CMK (cell line): ENCODE data around the gene LRRC38.

Experiments
- DNase-seq: peaks from one replicate; pipeline ENCODE4 v3.0.0-alpha.2; 2010; ENCODE audit warnings: low read depth

The LRRC38 gene

DNA sequence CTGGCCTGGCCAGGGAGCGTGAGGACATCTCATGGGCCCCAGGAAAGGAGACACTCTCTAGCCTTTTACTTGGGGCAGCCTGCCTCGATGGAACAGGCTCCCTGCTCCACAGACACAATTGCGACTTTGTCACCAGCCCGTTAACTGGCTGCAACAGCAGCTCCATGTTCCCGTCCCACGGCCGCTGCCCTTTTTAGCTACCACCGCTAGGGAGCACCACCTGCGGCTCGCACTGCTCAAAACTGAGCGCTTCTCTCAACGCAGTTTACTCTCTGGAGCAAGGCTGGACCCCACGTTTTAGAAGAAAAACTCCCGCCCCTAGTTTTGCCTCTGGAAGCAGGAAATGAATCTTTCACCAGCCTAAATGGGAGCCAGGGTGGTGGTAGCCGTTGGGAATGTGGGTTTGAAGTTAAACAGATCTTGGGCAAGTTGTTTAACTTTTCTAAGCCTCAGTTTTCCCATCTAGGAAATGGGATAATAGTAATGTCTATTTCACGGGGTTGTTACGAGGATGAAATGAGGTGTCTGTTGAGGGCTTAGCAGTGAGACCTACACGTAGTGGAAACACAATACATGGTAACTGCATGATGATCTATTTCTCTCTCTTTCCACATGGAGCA, 3.5 kb upstream of the LRRC38 start:
- DNase-seq = no peak

DNA sequence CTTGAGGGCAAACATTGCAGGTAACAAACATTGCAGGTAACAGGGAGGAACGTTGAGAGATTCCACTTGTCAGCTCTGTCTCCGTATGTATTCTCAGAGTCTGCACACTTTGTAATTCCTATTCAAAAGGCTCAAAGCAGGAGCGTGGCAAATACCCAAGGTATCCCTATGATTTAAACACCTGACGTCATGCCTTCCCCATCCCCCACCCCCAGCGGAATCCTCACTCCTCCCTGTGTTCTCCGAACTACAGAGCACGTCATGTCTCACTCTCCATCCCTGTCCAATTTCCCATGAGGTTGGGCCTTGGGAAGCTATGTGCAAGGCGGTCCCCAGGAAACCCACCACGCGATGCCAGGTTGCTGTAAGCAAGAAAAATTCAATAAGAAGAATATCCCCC, 2.8 kb upstream of the LRRC38 start:
- no peak for DNase-seq

DNA sequence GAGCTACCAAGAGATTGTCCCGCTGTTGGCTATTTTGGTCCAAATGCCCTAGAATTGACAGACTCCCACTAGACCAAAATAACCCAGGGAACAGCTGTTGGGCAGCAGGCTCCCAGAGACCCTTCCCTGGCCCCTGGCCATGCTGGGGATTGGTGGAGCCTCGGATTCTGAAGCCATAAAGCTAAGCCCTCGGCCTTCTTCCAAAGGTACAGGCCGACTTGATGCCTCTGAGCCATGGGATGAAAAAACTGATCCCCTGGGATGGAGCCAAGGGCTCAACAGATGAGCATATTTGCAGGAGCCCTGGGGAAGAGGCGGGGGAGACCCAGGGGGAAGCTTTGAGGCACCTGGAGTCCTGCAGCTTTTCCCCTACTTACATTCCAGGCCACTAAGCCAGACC, 1.0 kb upstream of the LRRC38 start:
- no peak for DNase-seq

DNA sequence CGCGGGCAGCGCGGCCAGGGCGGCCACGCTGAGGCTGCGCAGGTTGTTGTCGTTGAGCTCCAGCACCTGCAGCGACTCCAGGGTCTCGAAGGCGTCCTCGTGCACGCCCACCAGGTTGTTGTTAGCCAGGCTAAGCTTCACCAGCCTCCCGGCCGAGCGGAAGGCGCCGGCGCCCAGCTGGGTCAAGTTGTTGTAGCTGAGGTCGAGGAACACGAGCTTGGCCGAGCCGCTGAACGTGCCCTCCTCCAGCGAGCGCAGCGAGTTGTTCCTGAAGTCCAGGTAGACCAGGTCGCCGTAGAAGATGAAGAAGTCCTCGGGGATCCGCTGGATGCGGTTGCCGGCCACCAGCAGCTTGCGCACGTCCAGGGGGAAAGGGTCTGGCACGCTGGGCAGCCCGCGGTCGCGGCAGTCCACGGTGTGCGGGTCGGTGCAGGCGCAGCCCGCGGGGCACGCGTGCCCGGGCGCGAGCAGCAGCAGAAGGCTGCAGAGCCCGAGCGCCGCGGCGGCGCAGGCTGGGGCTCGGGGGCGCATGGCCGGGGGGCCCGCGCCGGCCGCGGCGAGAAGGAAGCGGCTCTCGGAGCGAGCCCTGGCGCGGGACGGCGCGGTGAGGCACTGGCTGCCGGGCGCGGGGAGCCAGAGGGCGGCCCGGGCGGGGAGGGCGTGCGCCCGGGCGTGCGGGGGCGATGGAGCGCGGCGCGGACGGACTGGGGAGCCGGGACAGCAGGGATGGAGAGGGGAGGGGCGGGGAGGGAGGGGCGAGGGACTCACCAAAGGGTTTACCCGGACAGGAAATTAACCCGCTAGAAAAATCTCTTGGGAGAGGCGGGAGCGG, 524 bp downstream of the LRRC38 start:
- no peak for DNase-seq

DNA sequence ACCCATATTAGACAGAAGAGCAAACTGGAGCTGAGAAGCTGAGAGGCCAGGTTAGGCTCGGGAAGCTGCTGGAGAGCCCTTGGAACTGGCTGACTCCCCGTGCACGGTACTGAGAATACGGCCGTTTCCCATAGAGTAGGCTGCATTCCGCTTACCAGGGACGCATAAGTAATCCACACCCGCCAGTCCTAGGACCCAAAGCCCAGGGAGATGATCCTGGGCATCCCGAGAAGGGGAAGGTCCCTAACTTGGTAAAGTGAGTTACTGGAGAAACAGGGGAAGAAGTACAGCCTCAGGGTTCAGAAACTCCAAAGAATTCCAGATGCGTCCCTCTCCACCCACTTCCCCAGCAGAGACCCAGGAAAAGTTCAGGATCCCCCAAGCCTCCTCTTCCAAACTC, 1.3 kb downstream of the LRRC38 start:
- no peak for DNase-seq

DNA sequence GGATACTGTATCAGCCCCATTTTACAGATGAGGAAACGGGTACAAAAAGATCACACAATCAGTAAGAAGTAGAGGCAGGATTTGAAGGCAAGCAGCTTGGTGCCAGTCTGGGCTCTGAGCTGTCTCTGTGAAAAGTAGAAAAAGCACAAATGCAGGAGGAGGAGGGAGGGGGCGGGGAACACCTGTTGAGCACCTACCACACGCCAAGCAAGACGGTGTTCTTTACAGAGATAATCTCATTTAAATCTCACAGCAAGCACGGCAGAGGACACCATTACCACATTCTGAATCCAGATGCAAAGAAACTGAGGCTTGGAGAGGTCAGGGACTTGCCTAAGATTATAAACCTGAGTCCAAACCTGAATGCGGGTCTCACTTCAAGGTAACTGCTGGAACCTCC, 3.3 kb downstream of the LRRC38 start:
- no peak for DNase-seq

DNA sequence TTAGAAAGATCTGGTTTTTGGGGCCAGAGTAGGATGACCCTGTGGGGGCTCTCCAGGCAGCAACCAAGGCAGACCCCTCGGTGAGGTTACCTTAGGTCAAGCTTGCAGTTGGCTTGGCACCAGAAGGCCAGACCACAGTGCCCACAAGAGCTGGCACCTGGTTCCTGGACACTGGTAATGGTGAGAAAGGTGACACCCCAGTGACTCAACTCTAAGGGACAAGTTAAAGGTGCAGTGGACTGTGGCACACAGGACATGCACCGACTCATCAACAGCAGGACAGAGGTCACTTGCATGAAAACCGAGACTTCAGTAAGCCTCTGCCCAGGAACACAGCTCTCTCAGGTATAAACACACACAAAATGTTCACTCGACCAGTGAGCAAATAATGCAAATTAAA, 6.7 kb downstream of the LRRC38 start:
- DNase-seq = no peak

DNA sequence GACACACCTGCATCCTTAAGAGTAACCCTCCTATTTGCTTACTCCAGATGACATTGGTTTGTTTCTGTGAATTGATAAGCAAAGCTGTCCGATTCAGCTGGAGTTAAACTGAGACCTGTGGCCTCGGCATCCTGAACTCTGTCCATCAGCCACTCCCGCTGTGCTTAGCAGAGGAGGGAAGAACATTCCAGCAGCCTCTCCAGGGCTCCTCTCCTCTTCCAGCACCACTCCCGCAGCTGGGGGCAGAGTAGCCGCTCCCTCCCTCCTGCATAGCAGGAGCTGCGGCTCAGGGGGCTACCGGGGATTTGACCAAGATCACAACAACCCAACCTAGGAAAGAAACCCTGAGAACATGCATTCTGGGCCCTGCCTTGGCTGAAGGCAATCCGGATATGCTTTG, 8.8 kb downstream of the LRRC38 start:
- DNase-seq = no peak

DNA sequence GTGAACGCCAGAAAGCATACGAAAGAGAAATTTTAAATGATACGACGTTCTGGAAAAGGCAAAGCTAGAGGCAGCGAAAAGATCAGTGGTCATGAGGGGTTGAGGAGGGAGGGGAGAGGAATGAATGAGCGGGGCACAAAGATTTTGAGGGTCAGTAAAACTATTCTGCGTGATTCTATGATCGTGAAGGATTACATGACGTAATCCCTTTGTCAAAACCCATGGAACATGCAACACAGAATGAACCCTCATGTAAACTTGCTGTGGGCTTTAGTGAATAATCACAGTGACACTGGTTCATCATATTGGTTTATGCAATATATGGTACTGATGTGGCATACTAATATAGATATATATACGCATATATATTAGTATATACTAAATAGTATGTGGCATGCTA, 13.0 kb downstream of the LRRC38 start:
- DNase-seq = no peak

DNA sequence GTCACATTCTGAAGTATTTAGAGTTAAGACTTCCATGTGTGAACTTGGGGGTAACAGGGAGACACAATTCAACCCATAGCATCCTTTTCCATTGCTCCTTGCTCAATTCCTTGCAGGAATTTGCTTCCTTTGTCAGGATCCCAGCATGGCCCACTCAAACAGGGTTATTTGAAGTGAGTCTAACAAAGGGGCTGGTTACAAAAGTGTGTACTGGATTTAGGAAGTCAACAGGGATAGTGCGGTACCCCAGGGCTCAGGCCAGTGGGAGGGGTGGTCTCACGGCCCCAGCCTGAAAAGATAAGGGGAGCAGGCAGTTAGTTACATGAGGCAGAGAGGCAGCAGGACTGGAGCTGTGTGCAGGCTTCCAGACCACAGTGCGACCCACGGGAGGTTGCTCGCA, 14.4 kb downstream of the LRRC38 start:
- no peak for DNase-seq

DNA sequence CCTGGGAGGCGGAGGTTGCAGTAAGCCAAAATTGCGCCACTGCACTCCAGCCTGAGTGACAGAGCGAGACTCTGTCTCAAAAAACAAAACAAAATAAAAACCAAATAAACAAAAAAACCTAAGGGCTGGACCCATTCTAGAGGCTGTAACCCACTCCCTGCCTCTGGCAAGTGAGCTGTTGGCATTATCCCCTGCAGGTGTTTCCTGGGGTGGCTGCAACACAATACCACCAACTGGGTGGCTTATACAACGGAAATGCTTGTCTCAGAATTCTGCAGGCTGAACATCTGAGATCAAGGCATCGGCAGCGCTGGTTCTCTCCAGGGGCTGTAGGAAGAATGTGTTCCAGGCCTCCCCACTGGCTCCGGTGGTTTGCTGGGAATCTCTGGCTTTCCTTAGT, 15.2 kb downstream of the LRRC38 start:
- no peak for DNase-seq

DNA sequence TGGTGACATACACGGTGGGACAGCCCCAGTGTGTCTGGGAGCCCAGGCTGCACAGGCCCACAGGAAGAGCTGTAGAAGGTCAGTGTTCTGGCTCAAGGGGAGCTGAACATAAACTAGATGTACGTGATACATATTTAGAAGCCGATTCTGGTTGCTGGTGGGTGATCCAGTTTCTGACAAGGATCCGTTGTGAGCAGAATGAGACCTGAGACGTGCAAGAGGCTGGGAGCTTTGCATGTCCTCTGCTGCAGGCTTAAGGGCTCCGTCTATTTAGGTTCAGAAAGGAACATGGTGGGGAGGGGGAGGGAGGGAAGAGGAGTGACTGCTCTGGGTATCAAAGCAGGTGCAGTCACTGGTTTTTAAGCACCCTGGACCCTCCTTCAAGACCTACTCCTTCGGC, 18.6 kb downstream of the LRRC38 start:
- no peak for DNase-seq

DNA sequence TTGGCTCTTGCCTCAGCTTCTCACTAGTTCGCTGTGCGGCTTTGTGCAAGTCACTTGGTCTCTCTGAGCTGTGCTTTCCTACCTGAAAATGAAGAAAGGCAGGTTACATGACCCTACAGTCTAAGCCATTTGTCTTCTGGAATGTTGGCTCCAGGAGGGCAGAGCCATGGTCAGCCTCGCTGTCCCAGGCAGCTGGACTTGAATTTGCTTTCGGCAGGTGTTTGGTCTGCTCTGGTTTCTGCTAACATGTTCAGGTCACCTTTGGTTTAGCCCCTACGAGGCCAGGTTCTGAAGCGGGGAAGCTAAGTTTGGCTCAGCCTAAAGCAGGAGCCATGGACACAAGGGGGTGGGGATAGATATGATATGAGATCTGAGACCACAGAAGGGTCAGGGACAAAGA, 19.1 kb downstream of the LRRC38 start:
- no peak for DNase-seq

DNA sequence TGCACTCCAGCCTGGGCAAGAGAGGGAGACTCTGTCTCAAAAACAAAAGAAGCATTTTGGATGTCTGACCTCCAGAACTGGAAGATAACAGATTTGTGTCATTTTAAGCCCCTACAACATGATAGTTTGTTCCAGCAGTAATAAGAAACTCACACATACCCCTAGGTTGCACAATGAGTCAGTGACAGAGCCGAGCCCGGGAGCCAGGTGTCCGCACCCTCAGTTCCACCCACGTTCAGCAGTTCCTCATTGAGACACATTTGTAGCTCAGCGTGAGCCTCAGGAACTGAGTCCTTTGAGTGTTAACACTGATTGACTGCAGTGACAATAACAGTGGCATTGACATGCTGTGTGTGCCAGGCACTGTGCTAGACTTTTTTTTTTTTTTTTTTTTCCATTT, 19.8 kb downstream of the LRRC38 start:
- DNase-seq = no peak

DNA sequence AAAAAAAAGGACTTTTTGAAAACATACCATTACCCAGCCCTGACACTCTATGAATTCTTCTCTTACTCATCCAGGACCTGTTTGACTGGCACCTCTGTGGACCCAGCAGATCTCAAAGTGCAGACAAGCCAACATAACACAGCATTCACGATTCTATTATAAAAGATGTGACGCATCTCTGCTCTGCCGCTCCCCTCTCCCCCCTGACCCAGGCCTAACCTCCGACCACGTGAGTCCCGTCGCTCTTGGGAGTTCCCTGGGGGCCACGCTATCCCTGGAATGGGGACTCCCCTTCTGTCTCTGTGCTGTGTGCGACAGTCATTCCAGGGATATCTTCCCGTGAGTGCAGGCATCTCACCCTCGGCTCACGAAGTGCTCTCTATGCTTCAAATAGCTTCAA, 21.1 kb downstream of the LRRC38 start:
- DNase-seq = no peak

DNA sequence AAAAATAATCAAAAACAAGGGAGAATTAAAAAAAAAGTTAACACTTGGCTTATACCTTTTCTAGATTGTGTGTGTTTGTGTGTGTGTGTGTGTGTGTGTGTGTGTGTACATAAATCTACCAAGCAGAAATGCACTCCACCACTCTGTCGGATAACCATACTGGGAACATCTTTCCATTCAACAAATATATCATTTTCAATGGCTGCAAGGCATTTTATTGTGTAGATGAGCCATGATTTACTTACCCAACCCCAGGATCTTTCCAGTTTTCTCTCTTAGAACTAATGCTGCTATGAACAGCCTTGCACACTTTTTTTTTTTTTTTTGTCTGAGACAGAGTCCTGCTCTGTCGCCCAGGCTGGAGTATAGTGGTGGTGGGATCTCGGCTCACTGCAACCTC, 25.8 kb downstream of the LRRC38 start:
- DNase-seq = no peak

DNA sequence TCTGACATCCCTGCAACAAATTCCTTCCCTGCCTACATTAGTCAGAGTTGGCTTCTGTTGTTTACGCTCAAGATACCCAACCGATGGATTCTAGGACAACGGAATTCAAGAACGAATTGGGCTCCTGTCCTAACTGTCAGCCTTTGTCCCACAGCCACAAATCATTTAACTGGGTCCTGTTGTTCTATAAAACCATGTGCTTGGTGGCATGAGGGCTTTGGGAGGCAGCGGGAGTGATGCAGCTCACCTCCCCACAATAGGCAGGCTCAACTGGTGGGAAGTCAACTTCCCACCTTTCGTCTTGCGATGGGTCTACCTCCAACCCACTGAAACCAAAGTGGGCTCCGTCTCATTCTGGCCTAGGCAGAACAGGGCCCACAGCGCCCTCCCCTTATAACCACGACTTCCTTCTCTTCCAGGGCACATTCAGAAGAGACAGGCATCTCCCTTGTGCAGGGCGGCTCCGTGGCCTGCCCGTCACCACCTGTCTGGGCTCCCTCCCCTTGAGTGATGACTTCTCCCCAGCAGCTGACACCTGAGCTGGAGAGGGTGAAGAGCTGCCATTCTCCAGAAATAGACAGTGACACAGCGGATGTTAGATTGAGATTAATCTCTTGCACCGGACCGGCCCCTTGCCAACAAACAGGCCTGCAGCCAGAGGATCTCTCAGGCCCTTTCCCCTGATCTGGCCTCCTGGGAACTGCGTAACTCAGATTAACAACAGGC, 26.5 kb downstream of the LRRC38 start:
- no peak for DNase-seq

DNA sequence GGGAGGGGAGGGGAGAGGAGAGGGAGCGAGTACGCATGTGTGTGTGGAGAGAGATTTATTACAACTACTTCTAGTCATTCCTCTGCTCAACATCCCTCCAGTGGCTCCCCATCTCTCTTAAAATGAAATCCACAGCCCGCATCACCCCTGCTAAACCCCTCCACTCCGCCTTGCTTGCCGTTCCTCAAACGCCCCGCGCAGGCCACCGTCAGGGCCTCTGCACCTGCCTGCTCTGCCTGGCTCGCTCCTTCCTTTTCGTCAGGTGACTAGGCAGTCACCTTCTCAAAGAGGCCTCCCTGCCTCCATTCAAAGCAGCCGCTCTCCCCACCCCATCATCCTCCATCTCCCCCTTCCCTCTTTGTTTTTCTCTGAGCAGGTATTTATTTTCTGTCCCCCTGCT, 29.9 kb downstream of the LRRC38 start:
- no peak for DNase-seq

DNA sequence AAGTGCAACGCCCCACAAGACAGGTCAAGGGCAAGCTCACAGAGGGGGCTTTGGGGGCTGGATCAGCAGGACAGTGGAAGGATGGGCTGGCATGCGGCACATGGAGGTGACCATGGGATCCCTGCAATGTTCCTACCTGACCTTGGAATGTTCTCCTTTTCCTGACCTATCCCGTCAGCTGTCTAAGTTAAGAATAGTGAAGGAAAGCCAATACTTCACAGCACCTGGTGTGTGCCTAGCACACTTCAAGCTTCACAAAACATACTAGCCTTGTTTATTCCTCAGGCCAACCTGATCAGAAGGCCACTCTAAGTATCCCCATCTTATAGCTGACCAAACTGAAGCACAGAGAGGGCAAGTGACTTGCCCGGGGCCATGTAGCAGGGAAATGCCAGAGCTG, 31.2 kb downstream of the LRRC38 start:
- DNase-seq = no peak

DNA sequence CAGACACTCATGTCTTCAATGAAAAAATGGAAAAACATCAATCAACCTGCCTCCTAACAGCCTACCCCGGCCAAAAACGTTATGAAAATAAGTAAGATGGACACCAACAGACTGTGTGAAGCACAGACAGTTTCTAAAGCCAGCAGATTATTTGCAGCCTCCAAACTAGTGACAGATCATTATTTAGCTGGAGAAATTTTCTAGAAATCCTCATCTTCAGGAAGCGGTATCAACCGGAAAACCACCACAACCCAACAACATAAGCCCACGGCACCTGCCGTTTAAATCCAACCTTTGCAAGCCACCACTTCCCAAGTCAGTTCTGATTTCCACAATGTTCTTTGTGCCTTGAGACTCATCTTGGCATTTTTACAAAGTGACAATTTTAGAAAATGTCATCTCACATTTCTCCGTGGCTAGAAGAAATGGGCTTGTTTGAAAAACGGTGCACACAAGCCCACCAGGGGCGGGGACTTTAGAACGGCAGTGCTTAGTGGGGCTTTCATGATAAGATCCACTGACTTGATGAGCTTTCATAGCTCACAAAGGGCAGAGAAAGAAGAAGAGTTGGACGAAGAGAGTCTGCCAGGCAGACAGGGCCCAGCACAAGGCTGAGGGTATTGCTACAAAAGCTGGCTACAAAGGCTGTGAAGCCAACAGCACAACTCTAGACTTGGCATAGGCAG, 34.5 kb downstream of the LRRC38 start:
- DNase-seq = no peak

DNA sequence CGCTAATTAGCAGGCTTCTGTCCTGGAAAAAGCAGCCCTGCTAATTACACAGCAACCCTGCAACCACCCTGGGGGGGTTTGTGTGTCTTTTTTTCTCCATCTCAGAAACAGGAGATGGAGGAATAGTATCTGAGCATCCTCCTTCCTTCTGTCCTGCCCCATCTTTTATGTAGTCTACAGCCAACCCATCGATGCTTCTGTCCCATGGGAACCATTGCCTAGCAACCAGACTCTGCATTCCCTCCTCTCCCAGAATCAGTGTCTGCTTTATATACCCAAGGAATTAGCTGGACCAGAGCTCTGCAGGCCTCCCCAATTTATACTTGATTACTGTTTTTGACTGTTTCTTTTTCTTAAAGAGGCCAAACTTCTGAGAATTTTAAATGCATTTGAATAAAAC, 35.1 kb downstream of the LRRC38 start:
- no peak for DNase-seq

DNA sequence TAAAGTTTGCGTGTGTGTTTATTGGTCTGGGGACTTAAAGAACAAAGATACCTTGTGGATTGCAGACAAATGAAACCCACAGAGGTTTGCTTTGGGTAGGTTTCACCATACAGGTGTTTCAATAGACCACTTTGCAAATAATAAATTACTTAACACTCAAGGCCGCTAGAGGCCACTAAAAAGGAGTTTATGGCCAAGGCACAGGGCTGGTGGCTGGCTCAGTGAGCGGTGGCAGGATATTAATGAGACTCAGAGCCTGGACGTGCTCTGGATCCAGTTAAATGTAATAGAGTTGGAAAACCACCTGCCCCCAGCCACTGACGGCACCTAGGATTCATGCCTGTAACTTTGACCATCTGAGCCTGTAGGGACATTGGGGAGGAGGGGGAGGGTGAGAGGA, 44.5 kb downstream of the LRRC38 start:
- DNase-seq = no peak

DNA sequence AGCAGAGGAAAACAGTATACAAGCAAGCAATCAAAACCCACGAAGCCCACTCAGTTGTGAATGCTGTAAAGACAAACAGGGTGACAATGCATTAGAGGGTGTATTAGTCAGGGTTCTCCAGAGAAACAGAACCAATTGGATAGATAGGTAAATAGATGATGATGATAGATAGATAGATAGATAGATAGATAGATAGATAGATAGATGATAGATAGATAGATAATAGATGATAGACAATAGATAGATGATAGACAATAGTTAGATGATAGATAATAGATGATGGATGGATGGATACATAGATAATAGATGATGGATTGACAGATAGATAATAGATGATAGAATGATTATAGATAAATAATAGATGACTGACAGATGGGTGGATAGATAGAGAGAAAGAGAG, 48.3 kb downstream of the LRRC38 start:
- DNase-seq = no peak
